Progenitor cell of endocrine pancreas (in vitro differentiated cells): ENCODE results near the gene FKBP1A. TPM values are rescaled to one million over a fixed set of nuclear protein-coding genes. Genes with fewer than 3 reads are reported as not detected.

Source experiments
- DNase-seq: peaks from one replicate; pipeline ENCODE4 v3.0.0; 2021; ENCODE audit warnings: low spot score; ENCODE audit not compliant: unreplicated experiment
- H3K27ac Mint-ChIP-seq: 2 replicates; pipeline ENCODE4 v1.8.0; 2021; ENCODE audit warnings: mild to moderate bottlenecking, moderate library complexity, mixed read lengths
- H3K27me3 Mint-ChIP-seq: 2 replicates; pipeline ENCODE4 v1.8.0; 2021; ENCODE audit warnings: mixed read lengths
- H3K36me3 Mint-ChIP-seq: 2 replicates; pipeline ENCODE4 v1.8.0; 2022; ENCODE audit warnings: mixed read lengths; ENCODE audit not compliant: insufficient read depth
- H3K4me1 Mint-ChIP-seq: 2 replicates; pipeline ENCODE4 v1.8.0; 2021; ENCODE audit warnings: low read depth, mixed read lengths
- H3K4me3 Mint-ChIP-seq: 2 replicates; pipeline ENCODE4 v1.8.0; 2021; ENCODE audit warnings: low read depth, mild to moderate bottlenecking, moderate library complexity, mixed read lengths
- H3K9me3 Mint-ChIP-seq: 2 replicates; pipeline ENCODE4 v1.8.0; 2021; ENCODE audit warnings: low read depth, mixed read lengths
- CTCF ChIP-seq: fragments of 200-600 bp; sonication (generic); IDR thresholded peaks from one replicate; pipeline ENCODE4 v1.5.0; 2021; ENCODE audit warnings: antibody characterized with exemption, mild to moderate bottlenecking; ENCODE audit not compliant: unreplicated experiment
- total RNA-seq: library from RNA; stranded (reverse); gene quantifications from 2 replicates; pipeline ENCODE4 v1.2.1, GENCODE V29; 2021

The FKBP1A gene
- total RNA-seq, 1 donor from 2014 or later = 149 TPM

GRCh38 chr20:1430004-1430451 lies 37.2 kb upstream of the FKBP1A start:
- Mint-ChIP-seq H3K4me1 (no peaks in the 10 kb centered on the region), H3K27me3 (no peaks in the 10 kb centered on the region), H3K27ac (no peak overlapping the region), H3K9me3 (peaks cover 3% of the 10 kb centered on the region), H3K36me3 (peaks cover 4% of the 10 kb centered on the region), H3K4me3 (no peak overlapping the region)
- TF ChIP-seq CTCF = no peak
- DNase-seq = no peak

- Mint-ChIP-seq H3K4me1 (peaks cover 1% of the 10 kb centered on the region), H3K27me3 (no peaks in the 10 kb centered on the region), H3K9me3 (peaks cover 3% of the 10 kb centered on the region), H3K36me3 (peaks cover 1% of the 10 kb centered on the region), H3K4me3 (no peak overlapping the region), H3K27ac (no peak overlapping the region)
- DNase-seq = no peak
- no peak for TF ChIP-seq CTCF
Measured at GRCh38 chr20:1429143-1429728, 36.4 kb upstream of the FKBP1A start.

GRCh38 chr20:1427457-1428054 lies 34.7 kb upstream of the FKBP1A start:
- Mint-ChIP-seq H3K4me1 (peaks cover 1% of the 10 kb centered on the region), H3K4me3 (no peak overlapping the region), H3K36me3 (no peaks in the 10 kb centered on the region), H3K9me3 (no peaks in the 10 kb centered on the region), H3K27ac (no peak overlapping the region), H3K27me3 (peaks cover 2% of the 10 kb centered on the region)
- no peak for TF ChIP-seq CTCF
- no peak for DNase-seq

- Mint-ChIP-seq H3K4me1 (peaks cover 1% of the 10 kb centered on the region), H3K27me3 (peaks cover 6% of the 10 kb centered on the region), H3K36me3 (no peaks in the 10 kb centered on the region), H3K27ac (no peak overlapping the region), H3K9me3 (no peaks in the 10 kb centered on the region), H3K4me3 (no peak overlapping the region)
- DNase-seq = no peak
- no peak for TF ChIP-seq CTCF
Measured at GRCh38 chr20:1426231-1426849, 33.5 kb upstream of the FKBP1A start.

GRCh38 chr20:1424336-1424735 lies 31.5 kb upstream of the FKBP1A start:
- Mint-ChIP-seq H3K27ac (no peak overlapping the region), H3K4me1 (peaks cover 1% of the 10 kb centered on the region), H3K36me3 (no peaks in the 10 kb centered on the region), H3K9me3 (peaks cover 10% of the 10 kb centered on the region), H3K27me3 (peaks cover 6% of the 10 kb centered on the region), H3K4me3 (no peak overlapping the region)
- DNase-seq = no peak
- TF ChIP-seq CTCF = no peak
